GM19467 (cell line): ENCODE measurements around the gene AHI1.
"Not testable (repeated sequence)": the region's sequence is repeated elsewhere in the genome, so short reads cannot be mapped to it uniquely, and the experiment has no call there.

Experiments used
- ATAC-seq: cut with Tn5 transposase; IDR thresholded peaks from one replicate; pipeline ENCODE4 v1.9.1; 2021; ENCODE audit warnings: mild to moderate bottlenecking, moderate library complexity; ENCODE audit not compliant: unreplicated experiment

Gene AHI1

GRCh38 chr6:135506270-135506997, 8.9 kb upstream of the AHI1 start:
- peak; percentile 80 for ATAC-seq

- no peak for ATAC-seq
These were observed 8.1 kb upstream of the AHI1 start for GRCh38 chr6:135505648-135506047.

- no peak for ATAC-seq
These were observed 7.7 kb upstream of the AHI1 start for GRCh38 chr6:135505222-135505621.

GRCh38 chr6:135504734-135505133, 7.2 kb upstream of the AHI1 start:
- ATAC-seq, result no peak

- ATAC-seq, result no peak
These were observed 6.3 kb upstream of the AHI1 start for GRCh38 chr6:135503703-135504475.

- no peak for ATAC-seq
These were observed 2.2 kb upstream of the AHI1 start for GRCh38 chr6:135499441-135500340.

- ATAC-seq, result peak; percentile 29
These were observed 773 bp upstream of the AHI1 start for GRCh38 chr6:135498185-135498841.

- no peak for ATAC-seq
These were observed 634 bp downstream of the AHI1 start for GRCh38 chr6:135496800-135497411.

GRCh38 chr6:135493218-135493961, 4.2 kb downstream of the AHI1 start:
- no peak for ATAC-seq

- no peak for ATAC-seq
These were observed 7.2 kb downstream of the AHI1 start for GRCh38 chr6:135490381-135490780.

- no peak for ATAC-seq
These were observed 9.5 kb downstream of the AHI1 start for GRCh38 chr6:135488023-135488422.

GRCh38 chr6:135483903-135484302, 13.6 kb downstream of the AHI1 start:
- ATAC-seq, result not testable (repeated sequence)

GRCh38 chr6:135481783-135482369, 15.7 kb downstream of the AHI1 start:
- no peak for ATAC-seq

- ATAC-seq, result no peak
These were observed 17.9 kb downstream of the AHI1 start for GRCh38 chr6:135479601-135480000.

GRCh38 chr6:135478626-135479025, 18.9 kb downstream of the AHI1 start:
- ATAC-seq, result no peak

GRCh38 chr6:135475292-135475886, 22.2 kb downstream of the AHI1 start:
- no peak for ATAC-seq

- no peak for ATAC-seq
These were observed 23.2 kb downstream of the AHI1 start for GRCh38 chr6:135474362-135474761.

- no peak for ATAC-seq
These were observed 31.6 kb downstream of the AHI1 start for GRCh38 chr6:135465903-135466302.

GRCh38 chr6:135465307-135465706, 32.2 kb downstream of the AHI1 start:
- peak; percentile 65 for ATAC-seq
